ENCODE data around the gene CD3E.

Gene CD3E

DNA sequence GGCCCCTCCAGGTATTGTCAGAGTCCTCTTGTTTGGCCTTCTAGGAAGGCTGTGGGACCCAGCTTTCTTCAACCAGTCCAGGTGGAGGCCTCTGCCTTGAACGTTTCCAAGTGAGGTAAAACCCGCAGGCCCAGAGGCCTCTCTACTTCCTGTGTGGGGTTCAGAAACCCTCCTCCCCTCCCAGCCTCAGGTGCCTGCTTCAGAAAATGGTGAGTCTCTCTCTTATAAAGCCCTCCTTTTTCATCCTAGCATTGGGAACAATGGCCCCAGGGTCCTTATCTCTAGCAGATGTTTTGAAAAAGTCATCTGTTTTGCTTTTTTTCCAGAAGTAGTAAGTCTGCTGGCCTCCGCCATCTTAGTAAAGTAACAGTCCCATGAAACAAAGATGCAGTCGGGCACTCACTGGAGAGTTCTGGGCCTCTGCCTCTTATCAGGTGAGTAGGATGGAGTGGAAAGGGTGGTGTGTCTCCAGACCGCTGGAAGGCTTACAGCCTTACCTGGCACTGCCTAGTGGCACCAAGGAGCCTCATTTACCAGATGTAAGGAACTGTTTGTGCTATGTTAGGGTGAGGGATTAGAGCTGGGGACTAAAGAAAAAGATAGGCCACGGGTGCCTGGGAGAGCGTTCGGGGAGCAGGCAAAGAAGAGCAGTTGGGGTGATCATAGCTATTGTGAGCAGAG is at the start of gene CD3E:
TSS of gene CD3E (plus strand) at position 163 of the 681 bp plus-strand sequence. CDS start at position 386, 223 bp downstream.
- DNase-seq (ENCODE audit: low read depth), result no peak

DNA sequence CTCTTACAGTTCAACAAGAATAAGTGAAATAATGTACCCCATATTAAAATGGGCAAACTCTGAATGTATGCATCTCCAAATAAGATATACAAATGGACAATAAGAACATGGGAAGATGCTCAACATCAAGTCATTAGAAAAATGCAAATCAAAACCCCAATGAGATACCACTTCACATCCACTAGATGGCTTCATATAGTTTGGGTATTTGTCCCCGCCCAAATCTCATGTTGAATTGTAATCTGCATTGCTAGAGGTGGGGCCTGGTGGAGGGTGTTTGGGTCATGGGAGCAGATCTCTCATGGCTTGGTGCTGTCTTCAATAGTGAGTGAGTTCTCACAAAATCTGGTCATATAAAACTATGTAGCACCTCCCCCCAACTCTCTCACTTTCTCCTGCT is 46.1 kb upstream of the CD3E start:
- DNase-seq (ENCODE audit: low read depth), result no peak

DNA sequence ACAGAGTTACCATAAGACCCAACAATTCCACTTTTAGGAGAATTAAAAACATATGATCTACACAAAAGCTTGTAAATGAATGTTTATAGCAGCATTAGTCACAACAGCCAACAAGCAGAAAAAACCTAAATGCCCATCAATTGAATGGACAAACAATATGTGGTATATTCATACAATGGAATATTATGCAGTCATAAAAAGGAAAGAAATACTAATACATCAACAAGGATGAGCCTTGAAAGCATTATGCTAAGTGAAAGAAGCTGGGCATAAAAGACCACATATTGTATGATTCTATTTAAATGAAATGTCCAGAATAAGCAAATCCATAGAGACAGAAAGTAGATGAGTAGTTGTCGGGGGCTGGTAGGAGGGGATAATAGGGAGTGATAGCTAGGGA is 45.4 kb upstream of the CD3E start:
- no peak for DNase-seq (ENCODE audit: low read depth)

DNA sequence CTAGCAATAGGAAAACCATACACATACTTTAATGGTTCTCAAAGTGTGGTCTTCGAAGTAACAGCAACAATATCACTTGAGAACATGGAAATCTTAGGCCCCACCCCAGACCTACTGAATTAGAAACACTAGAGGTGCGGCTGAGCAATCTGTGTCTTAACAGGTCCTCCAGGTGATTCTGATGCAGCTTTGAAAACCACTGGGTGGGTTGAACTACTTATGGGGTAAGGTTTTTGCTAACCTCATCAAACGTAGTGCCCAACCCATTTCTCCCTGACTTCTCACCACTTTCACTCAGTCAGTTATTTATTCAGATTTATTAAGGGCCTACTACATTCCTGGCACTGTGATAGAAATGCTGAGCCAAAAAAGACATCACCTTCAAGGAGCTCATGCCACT is 44.2 kb upstream of the CD3E start:
- DNase-seq (ENCODE audit: low read depth), result no peak

DNA sequence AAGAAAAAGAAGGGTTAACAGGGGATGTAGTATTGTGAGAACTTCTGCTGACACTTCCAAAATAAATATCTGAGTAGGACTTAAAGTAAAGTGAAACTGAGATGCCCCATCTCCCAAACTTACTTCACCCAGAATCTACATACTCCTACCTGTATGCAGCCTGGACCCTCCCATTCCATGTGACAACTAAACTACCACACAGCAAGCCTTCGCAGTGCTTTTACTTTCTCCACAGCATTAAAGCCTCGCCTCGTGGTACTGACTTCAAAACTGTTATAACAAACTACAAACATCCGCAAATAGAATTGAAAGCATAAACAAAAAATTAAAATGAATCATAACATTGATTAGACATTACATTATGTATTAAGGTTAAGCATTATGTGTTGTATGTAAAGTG is 41.4 kb upstream of the CD3E start:
- no peak for DNase-seq (ENCODE audit: low read depth)

DNA sequence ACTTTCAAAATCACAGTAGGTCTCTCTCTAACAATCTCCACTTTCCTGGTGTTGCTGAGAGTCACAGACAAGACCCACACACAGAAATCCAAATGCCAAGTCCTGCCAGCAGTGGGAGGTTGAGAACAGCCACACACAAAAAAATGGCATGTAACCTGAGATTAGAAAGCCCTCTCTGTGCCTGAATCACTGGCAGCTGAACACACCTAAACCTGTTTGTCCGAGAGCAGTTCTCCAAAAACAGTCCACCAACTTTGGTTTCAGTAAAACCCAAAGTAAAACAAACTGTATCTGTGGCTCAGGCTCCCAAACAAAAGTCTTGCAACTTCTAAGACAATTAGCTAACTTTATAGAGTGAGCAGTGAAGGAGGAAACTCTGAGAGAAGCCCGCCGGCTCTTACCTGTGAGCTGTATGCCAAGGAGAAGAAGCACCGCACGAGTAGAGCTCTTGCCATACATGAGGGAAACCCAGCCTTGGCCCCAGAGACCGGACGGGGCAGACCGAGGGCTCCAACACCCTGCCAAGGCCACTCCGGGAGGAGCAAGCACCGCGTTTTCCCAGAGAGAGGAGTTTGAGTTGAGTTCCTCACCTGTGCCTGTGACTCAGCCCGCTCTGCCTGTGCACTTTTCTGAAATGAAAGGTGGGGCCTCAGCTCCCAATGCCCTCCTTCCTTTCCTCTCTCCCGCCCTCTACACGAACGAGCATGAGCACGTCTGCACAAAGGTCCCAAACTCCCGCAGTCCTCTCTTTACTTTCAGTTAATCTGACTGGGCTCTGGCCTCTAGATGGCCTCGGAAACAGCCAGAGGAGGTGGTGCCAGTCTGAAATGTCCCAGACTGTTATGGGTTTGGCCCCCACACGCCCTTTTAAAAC is 40.6 kb upstream of the CD3E start, which contains the start of gene MPZL2:
TSS of gene MPZL2 (minus strand) at position 603 of the 874 bp plus-strand sequence. CDS start at position 459, 144 bp downstream.
- no peak for DNase-seq (ENCODE audit: low read depth)

DNA sequence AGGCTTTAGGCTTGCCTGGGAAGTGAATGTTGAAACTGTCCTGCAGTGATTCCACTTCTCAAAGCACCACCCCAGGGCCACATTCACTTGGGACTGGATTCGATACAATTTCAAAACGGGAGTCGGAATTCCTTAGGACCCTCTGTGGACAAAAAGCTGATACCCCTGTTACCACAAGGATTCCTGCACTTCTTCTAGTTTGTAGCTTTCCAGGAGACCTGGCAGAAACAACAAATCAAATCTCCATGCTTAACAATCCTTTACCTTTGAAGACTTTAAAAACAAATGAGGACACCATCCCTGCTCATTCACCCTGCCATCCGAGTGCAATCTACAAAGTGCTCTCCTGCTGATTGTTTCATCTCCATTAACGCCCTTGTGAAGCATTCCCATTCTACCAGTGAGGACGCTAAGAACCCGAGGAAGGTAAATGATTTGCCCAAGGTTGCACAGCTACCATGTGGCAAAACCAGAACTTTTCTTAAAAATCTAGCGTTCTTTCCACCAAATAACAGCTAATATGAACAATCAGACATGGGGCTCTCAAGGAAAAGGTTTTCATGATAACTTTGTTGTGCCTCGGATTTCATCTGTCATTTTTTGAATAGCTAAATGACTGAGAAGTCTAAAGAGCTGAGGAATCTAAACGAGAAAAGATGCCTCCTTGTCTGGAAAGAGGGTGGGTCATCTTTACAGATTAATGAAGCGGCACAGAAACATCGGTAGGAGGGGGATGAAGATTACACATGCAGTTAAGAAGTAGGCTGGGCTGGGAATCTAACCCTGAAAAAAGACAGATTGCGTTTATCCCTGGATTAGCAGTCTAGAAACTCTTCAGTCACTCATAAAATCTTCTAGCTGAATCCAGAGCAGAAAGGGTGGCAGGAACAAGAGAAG is 39.7 kb upstream of the CD3E start:
- DNase-seq (ENCODE audit: low read depth), result no peak

DNA sequence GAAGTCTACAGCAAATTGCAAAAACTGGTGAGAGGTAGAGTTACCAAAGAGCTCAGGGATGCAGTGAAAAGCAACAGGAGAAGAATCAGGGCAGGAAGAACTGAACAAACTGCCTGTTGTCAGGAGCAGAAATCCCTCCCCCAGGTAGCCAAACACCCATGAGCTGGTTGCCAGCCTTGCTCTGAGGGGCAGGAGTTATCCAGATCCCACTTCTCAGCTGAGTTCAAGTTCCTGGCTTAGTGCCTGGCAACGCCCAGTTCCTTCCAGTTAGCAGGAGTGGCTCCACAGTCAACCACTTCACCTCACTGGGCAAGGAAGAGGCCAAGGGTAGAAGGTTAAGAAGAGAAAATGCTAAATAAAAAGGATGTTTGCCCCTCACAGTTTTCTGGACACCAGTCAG is 38.6 kb upstream of the CD3E start:
- no peak for DNase-seq (ENCODE audit: low read depth)

DNA sequence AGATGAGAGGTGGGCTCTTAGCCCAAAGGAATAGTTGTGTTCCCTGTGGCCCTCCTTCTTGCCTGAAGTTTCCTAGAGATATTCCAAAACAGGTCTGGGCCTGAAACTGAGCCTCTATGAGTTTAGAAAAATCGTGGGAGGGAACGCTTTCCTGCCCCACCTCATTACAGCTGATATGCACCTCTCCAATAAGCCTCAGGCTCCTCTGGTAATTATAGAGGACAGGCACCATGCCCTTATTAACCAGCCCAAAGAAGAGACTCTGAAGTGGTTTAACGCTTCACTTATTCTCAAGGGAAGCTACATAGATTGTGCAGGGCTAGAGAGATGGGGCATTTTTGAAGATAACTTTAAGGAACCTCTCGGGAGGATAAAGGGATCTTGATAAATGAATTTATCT is 37.0 kb upstream of the CD3E start:
- no peak for DNase-seq (ENCODE audit: low read depth)

DNA sequence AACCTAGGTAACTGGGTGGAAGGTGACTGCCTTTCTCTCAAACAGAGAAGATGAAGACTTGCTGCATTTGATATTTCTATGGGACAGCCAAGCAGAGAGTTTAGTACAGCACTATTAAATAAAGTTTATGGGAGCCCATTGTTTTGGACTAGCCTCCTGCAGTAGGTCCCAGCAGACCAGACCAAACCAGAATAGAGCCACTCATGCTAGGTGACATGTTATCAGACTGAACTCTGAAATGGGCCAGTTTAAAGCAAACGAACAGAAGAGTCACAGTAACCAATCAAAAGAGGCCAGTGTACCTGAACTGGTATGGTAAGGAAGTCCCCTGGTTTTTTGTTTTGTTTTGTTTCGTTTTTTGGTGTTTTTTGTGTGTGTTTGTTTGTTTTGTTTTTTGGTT is 32.5 kb upstream of the CD3E start:
- no peak for DNase-seq (ENCODE audit: low read depth)

DNA sequence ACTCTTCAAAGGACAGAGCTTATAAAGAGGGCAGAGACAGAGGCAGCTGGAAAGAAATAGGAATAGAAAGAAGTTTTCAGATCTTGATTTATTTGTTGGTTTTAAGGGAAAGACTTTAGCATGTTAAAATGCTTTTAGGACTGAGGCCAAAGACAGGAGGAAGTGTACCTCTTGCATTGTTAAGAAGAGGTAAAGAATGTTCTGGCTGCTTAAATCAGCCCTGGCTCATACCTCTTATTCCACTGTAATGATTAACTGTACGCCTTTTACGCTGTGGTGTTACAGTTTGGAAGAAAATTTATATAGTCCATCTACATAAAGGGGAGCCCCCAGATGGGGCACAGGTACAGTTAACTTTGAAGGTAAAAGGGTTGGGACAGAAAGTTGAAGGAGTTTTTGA is 30.3 kb upstream of the CD3E start:
- DNase-seq (ENCODE audit: low read depth), result no peak

DNA sequence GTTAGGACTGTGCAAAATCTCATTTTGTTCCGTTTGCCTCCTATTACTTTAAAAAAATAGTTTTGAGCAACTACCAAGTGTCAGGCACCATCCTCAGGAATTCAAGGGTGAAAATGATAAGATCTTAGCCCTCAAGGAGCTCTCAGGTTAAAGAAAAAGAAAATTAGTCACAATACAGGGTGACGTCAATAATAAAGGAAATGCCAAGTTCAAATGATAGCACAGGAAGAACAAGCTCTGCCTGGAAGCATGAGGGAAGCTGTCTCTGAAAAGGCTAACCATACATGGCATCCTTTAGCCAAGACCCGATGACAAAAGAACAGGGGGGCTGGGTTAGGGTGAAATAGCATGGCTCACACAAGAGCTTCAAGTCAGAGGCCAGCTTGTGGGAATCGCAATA is 29.4 kb upstream of the CD3E start:
- no peak for DNase-seq (ENCODE audit: low read depth)

DNA sequence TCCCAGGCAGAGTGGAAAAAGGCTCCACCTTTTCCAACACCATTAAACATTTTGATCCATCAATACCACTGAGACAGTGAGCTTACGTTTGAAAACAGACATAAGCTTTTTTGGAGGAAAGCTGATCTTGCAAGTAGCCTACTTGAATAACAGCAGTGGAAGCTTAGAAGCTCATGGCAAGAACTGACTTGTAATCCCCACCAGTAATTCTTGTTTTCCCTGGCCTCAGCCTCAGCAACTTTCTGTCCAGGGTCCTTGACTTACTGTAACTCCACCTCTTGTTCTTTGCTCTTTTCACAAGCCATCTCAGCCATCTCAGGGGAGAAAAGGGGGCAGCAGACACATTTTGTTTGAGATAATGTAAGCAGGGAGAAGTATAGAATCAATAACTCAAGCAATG is 28.1 kb upstream of the CD3E start:
- no peak for DNase-seq (ENCODE audit: low read depth)

DNA sequence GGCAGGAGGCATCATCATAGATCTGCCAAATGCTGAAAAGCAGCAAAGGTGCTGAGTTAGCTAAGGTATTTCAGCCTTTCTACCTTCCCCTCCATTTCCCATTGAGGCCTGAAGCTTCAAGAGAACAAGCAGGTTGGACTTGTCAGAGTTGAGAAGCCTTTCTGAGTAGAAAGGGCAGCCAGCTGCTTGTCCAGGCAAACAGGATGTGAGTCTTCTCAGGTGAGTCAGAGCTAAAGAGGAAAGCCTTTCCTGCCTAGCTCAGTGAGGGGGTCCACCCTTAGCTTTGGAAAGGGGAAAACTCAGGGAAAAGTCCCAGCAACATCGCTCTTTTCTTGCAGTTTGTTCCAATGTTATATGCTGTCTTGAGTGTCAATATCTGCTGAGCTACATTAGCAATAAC is 27.2 kb upstream of the CD3E start:
- no peak for DNase-seq (ENCODE audit: low read depth)

DNA sequence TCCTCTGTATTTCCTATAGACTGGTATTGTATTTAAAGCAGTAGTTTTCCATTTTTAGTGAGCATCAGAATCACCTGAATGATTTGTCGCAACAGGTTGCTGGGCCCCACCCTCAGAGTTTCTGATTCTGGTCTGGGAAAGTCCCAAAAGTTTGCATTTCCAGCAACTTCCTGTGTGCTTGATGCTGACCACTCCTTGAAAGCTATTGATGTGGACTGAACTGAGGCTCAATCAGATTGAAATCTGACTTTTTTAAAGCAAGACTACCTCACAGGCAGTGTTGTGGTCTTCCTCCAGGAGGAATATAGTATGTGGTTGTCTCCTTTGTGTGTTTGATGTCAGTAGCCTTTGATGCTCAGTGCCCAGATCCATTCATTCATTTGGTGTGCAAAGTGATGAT is 23.2 kb upstream of the CD3E start:
- DNase-seq (ENCODE audit: low read depth), result no peak

DNA sequence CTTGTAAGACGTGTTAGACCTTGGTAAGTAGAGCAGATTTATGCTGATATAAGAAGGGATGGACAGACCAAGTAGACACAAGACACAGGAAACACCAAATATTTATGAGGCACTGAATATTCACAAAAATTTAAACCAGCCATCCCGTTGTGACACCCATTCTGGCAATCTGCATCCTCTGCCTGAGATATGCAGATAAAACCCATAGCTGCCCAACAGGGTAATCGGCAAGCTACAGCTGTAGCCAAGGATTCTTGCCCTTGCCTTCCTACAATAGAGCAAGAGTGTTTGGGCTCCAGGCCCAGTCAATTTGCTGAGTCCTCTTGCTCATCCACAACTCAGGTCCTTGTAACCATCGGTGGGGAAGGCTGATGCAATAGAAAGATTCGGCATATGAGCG is 21.9 kb upstream of the CD3E start:
- DNase-seq (ENCODE audit: low read depth), result no peak

DNA sequence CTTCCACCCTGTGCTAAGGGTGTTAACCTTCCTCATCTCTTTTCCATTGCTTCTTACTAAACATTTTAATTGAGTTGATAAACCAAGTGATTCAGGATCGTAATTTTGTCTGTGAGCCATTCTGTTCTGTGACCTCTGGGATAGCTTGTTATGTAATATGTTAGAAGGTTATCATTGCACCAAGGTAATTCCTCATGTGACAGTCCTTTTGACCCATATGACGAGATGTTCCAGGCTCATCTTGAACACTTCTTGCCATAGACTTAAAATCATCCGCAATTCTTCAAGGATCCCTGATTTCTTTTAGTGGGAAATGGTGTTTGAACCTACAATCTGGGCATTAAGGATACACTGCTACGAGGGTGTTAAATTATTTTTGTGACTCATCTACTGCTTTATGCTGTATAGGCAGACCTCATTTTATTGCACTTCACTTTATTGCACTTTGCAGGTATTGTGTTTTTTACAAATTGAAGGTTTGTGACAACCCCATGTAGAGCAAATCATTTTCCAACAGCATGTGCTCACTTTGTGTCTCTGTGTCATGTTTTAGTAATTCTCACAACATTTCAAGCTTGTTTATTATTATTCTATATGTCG is 21.4 kb upstream of the CD3E start:
- no peak for DNase-seq (ENCODE audit: low read depth)

DNA sequence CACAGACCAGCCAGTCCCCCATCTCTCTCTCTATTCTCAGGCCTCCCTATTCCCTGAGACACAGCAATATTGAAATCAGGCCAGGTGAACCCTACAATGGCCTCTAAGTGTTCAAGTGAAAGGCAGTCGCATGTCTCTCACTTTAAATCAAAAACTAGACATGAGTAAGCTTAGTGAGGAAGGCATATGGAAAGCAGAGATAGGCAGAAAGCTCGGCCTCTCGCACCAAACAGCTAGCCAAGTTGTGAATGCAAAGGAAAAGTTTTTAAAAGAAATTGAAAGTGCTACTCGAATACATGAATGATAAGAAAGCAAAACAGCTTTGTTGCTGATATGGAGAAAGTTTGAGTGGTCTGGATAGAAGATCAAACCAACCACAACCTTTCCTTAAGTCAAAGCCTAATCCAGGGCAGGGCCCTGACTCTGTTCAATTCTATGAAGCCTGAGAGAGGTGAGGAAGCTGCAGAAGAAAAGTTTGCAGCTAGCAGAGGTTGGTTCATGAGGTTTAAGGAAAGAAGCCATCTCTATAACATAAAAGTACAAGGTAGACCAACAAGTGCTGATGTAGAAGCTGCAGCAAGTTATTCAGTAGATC is 20.7 kb upstream of the CD3E start:
- DNase-seq (ENCODE audit: low read depth), result no peak

DNA sequence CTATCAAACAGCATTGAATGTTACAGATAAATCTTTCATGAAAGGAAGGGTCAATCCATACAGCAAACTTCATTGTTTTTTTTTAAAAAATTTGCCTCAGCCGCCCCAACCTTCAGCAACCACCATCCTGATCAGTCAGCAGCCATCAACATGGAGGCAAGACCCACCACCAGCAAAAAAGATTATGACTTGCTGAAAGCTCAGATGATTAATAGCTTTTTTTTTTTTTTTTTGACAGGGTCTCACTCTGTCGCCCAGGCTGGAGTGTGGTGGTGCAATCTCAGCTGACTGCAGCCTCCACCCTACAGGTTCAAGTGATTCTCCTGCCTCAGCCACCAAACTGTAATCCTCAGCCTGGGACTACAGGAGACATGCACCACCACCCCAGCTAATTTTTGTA is 18.0 kb upstream of the CD3E start:
- DNase-seq (ENCODE audit: low read depth), result no peak

DNA sequence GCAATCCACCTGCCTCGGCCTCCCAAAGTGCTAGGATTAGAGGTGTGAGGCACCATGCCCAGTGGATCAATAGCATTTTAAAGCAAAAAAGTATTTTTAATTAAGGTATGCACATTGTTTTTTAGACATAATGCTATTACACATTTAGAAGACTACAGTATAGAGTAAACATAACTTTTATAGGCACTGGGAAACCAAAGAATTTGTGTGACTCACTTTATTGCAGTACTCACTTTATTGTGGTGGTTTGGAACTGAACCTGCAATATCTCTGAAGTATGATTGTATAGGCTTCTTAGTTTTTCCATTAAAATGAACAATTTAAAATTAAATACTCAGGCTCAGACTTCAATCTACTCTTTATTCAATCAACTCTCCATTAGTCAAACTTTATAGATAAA is 17.5 kb upstream of the CD3E start:
- DNase-seq (ENCODE audit: low read depth), result no peak

DNA sequence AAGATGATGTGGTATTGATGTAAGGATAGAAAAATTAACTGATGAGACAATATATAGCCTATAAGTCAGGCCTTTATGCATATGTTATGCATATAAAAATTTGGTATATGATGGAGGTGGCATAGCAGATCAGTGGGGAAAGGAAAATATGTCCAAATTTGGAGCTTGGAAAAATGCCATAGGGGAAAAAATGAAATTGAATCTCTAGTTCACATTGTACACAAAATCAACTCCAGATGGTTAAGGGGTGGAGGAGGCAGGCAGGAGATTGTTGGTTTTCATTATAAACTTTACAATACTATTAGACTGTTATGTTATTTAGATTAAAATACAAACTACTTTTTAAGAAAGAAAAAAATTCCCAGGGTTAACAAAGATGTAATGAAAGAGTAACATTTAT is 15.1 kb upstream of the CD3E start:
- no peak for DNase-seq (ENCODE audit: low read depth)

DNA sequence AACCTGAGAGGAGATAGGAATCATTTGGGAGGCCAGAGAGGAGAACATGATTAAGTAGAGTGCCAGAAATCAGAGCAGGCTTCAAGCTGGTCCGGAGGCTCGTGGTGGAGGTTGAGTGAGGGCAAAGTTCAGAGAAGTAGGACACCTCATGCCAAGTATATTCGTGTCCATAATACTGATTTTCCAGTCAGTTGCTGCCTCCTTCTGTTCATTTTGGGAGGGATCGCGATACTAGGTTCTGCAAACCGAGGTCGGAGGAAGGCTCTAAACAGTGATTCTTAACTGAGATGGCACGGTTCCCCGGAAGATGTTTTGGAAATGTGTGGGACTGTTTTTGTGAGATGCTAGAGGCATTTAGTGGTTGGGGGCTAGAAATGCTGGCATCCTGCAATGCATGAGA is 13.6 kb upstream of the CD3E start:
- DNase-seq (ENCODE audit: low read depth), result no peak

All from stimulated activated CD8-positive, alpha-beta memory T cell treated with anti-CD3 and anti-CD28 coated beads, Interleukin-15, amount 100 ng/mL, for 24 hours (primary cell).